NT2/D1 (cell line): ENCODE results near the gene IL10RB.

Source experiments
- DNase-seq: peaks from one replicate; pipeline ENCODE4 v3.0.0-alpha.2; 2011; ENCODE audit warnings: low read depth, low spot score
- H3K27me3 ChIP-seq: 2 replicates; pipeline ENCODE4 v1.6.0; 2011; ENCODE audit warnings: mild to moderate bottlenecking; ENCODE audit not compliant: insufficient read length, insufficient read depth
- H3K36me3 ChIP-seq: 2 replicates; pipeline ENCODE4 v1.6.1; 2011; ENCODE audit warnings: mild to moderate bottlenecking, low read length, mixed read lengths; ENCODE audit not compliant: insufficient read depth, insufficient read length
- H3K4me1 ChIP-seq: 2 replicates; pipeline ENCODE4 v1.5.1; 2011; ENCODE audit not compliant: insufficient read depth, insufficient read length
- H3K4me3 ChIP-seq: 2 replicates; pipeline ENCODE4 v1.5.1; 2011; ENCODE audit warnings: low read depth; ENCODE audit not compliant: insufficient read length
- H3K9ac ChIP-seq: 2 replicates; pipeline ENCODE4 v1.6.0; 2011; ENCODE audit warnings: low read depth; ENCODE audit not compliant: insufficient read length
- H3K9me3 ChIP-seq: 2 replicates; pipeline ENCODE4 v1.5.1; 2011; ENCODE audit warnings: mild to moderate bottlenecking, low read length; ENCODE audit not compliant: insufficient read depth
- SUZ12 ChIP-seq: IDR thresholded peaks from 2 replicates; pipeline ENCODE4 v1.6.1; 2011; ENCODE audit not compliant: insufficient read length, insufficient read depth; ENCODE audit errors: extremely low read depth
- YY1 ChIP-seq: IDR thresholded peaks from 2 replicates; pipeline ENCODE4 v1.6.1; 2011; ENCODE audit not compliant: insufficient read length, insufficient read depth
- ZNF274 ChIP-seq: IDR thresholded peaks from 2 replicates; pipeline ENCODE4 v1.6.1; 2011; ENCODE audit warnings: mild to moderate bottlenecking, low read depth, low read length

IL10RB gene

DNA sequence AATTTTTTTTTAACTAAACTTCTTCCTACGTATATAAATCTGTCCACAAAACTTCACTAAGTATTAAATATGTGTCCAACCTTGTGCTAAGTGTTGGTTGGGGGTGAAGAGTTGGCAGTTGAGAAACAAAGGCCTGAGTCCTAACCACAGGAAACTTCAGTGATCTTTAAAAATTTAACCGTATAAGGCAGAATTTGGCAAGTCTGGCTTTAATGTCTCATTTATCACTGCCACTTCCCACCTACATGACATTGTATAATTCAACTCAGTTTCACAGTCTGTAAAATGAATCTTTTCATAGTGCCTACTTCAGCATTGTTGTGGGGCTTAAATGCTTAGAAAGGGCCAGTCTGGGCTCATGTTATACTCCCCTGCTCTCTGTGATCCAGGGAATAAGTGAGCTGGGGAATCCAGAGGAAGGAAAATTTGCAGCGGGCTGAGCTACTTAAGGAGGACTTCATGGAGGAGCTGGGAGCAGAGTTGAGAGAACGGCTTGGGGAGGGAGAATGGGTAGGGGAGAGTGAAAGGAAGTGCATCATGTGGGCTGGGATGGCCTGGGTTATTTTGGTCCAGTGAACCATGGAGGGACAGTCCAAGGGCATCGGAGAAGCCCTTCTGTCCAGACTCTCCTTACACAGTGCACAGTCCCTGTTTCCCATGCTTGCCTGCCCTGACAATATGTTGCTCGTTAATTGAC lies 21.9 kb upstream of the IL10RB start:
- Histone ChIP-seq H3K9ac (no peak overlapping the region), H3K27me3 (no peaks in the 10 kb centered on the region), H3K36me3 (peaks cover 52% of the 10 kb centered on the region), H3K4me1 (no peaks in the 10 kb centered on the region), H3K4me3 (no peak overlapping the region), H3K9me3 (peaks cover 29% of the 10 kb centered on the region)
- DNase-seq, result no peak
- TF ChIP-seq SUZ12 (no peak), ZNF274 (no peak)

DNA sequence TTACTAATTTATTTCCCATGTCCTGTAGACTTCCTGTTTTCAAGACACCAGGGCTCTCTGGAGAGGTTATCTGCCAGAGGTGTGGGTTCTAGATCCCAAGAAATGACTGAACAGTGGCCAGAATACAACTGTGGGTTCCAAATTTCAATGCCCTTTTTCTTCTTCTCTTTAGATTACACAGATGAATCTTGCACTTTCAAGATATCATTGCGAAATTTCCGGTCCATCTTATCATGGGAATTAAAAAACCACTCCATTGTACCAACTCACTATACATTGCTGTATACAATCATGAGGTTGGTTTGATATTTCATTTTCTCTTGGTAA lies 21.4 kb upstream of the IL10RB start:
- Histone ChIP-seq H3K36me3 (peaks cover 57% of the 10 kb centered on the region), H3K27me3 (no peaks in the 10 kb centered on the region), H3K9me3 (peaks cover 23% of the 10 kb centered on the region), H3K4me1 (no peaks in the 10 kb centered on the region), H3K4me3 (no peak overlapping the region), H3K9ac (no peak overlapping the region)
- DNase-seq, result no peak
- TF ChIP-seq ZNF274 (no peak), YY1 (no peak), SUZ12 (no peak)

DNA sequence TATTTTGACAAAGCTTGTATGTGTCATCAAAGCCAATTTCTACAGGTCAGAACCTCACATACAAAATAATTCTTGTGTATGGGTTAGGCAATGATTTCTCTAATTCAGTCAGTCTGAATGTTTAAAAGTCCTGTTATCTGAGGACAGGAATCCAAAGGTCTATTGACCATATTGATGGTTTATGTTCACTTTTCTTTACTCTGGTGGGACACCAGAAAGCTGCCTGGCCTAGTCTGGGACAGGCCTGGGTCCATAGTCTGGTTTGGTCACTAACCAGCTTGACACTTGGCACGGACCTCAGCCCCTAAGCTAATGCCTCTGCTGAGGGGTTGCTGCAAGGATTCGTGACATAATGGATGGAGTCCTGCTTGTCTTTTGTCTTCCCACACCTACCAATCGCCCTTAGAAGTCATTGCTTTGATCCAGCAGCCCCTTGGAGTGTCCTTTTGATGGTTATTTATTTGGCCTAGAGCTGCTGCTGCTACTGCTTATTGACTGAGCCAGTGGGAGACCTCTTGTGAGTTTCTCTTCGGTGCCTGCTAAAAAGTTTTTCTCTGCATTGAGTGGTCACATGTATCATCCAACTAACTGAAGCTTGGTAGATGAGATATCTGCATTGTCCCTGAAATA lies 20.8 kb upstream of the IL10RB start:
- TF ChIP-seq YY1 (no peak), ZNF274 (no peak), SUZ12 (no peak)
- Histone ChIP-seq H3K27me3 (no peaks in the 10 kb centered on the region), H3K4me3 (no peak overlapping the region), H3K36me3 (peaks cover 62% of the 10 kb centered on the region), H3K9ac (no peak overlapping the region), H3K9me3 (peaks cover 17% of the 10 kb centered on the region), H3K4me1 (no peaks in the 10 kb centered on the region)
- DNase-seq, result no peak

GRCh38 chr21:33246506-33246905 lies 19.7 kb upstream of the IL10RB start:
- Histone ChIP-seq H3K9me3 (peaks cover 6% of the 10 kb centered on the region; the same call in 1 of the 2 replicates), H3K9ac (no peak overlapping the region), H3K36me3 (peaks cover 69% of the 10 kb centered on the region), H3K27me3 (no peaks in the 10 kb centered on the region), H3K4me1 (no peaks in the 10 kb centered on the region), H3K4me3 (no peak overlapping the region)
- TF ChIP-seq ZNF274, result no peak
- no peak for TF ChIP-seq SUZ12
- no peak for TF ChIP-seq YY1
- DNase-seq, result no peak

DNA sequence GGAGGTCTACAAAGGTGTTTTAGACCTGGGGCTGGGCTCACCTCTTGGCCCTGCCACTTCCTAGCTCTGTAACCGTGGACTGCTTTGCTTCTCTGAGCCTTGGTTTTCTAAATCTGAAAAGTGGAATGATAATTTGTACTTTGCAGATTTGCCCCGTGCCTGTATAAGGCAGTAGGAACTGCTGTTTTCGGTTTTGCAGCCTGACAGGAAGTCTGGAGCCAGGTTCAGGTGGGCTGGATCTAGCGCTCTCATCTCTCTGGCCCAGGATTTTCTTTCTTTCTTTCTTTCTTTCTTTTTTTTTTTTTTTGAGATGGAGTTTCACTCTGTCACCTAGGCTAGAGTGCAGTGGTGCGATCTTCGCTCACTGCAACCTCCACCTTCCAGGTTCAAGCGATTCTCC lies 19.2 kb upstream of the IL10RB start:
- H3K27me3 ChIP-seq, result no peaks in the 10 kb centered on the region
- H3K4me3 ChIP-seq, result no peak overlapping the region
- peaks cover 1% of the 10 kb centered on the region; the same call in 1 of the 2 replicates for H3K9me3 ChIP-seq
- peaks cover 67% of the 10 kb centered on the region for H3K36me3 ChIP-seq
- H3K4me1 ChIP-seq, result no peaks in the 10 kb centered on the region
- no peak overlapping the region for H3K9ac ChIP-seq
- no peak for DNase-seq
- TF ChIP-seq YY1, result no peak
- no peak for TF ChIP-seq SUZ12
- no peak for TF ChIP-seq ZNF274

DNA sequence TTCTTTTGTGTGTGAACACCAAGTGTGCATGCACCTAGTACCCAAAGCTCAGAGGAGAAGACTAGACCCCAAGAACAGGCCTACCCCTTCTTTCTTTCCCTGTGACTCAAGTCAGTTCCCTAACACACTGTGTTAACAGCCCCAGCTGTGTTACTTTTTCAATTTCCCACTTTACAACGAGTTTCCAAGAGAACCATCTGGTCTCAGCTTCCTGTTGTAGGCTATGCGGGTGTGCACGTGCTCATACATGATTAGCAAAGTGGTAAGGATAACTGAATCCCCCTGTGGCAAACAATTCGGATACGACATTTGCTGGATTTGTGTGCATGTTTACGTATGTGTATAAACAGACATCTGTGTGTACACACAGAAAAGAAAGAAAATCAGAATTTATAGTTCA lies 18.6 kb upstream of the IL10RB start:
- H3K27me3 ChIP-seq, result no peaks in the 10 kb centered on the region
- peaks cover 70% of the 10 kb centered on the region for H3K36me3 ChIP-seq
- DNase-seq, result no peak
- H3K4me1 ChIP-seq, result no peaks in the 10 kb centered on the region
- TF ChIP-seq YY1 (no peak), ZNF274 (no peak), SUZ12 (no peak)
- no peak overlapping the region for H3K9ac ChIP-seq
- H3K9me3 ChIP-seq, result no peaks in the 10 kb centered on the region
- H3K4me3 ChIP-seq, result no peak overlapping the region

- no peak overlapping the region for H3K4me3 ChIP-seq
- H3K9ac ChIP-seq, result no peak overlapping the region
- no peak for DNase-seq
- H3K9me3 ChIP-seq, result no peaks in the 10 kb centered on the region
- H3K4me1 ChIP-seq, result no peaks in the 10 kb centered on the region
- no peaks in the 10 kb centered on the region for H3K27me3 ChIP-seq
- H3K36me3 ChIP-seq, result peaks cover 80% of the 10 kb centered on the region
- no peak for TF ChIP-seq YY1
- no peak for TF ChIP-seq ZNF274
Observed at GRCh38 chr21:33249331-33250002, 16.7 kb upstream of the IL10RB start.
